Suppressor macrophage treated with lipopolysaccharide for 4 hours (primary cell): ENCODE measurements around the gene AQP4.

ENCODE experiments used
- DNase-seq: peaks from one replicate; pipeline ENCODE4 v3.0.0-alpha.2; 2020

The AQP4 gene

GRCh38 chr18:26839609-26840008 lies 25.9 kb downstream of the AQP4 start:
- DNase-seq, result no peak

DNA sequence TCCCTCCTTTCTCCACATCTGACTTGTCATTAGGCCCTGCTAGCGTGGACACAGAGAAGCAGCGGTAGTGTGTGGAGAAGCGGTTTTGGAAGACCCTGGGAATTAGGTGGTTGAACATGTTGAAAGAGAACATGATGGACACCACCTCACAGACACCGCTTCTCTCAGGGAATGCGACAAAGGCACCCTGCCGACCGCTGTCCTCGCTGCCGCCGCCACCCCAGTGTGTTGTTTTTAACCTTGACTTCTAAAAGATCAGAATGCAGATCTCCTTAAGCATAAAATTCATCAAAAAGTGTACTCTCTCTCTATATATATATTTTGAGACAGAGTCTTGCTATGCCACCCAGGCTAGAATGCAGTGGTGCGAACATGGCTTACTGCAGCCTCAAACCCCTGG lies 33.2 kb downstream of the AQP4 start:
- no peak for DNase-seq

GRCh38 chr18:26827581-26827980 lies 37.9 kb downstream of the AQP4 start:
- DNase-seq, result no peak

- DNase-seq, result no peak
These were observed 38.8 kb downstream of the AQP4 start for GRCh38 chr18:26826656-26827235.

GRCh38 chr18:26821181-26821580 lies 44.3 kb downstream of the AQP4 start:
- no peak for DNase-seq

DNA sequence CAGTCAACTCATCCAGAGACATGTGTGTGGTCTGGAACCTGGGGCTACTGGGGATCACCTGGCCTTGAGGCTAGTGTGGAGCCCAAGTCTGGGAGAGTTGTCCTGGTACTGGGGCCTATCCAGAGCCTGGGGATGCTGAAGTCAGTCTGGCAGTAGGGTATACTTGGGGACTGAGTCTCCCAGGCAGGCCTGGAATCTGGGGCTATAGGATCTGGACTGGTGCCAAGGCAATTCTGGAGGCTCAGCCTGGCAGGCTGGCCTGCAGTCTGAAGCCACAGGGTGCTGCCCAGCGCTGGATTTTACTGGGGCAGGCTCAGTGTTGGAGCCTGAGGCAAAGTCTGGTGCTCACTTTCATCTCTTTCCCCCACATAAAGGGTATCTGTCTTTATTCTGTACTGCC lies 46.5 kb downstream of the AQP4 start:
- no peak for DNase-seq

DNA sequence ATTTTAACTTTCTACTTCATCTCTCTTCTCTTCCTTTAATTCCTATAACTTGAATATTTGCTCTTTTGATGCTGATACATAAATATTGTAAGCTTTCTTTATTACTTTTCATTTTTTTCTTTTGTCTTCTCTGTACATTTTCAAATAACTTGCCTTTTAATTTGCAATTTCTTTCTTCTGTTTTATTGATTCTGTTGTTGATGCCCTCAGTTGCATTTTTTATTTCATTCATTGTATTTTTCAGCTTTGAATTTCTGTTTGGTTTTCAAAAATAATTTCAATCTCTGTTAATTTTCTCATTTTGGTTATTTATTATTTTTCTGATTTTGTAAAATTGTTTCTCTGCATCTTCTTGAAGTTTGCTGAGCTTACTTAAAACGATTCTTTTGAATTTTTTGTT lies 47.0 kb downstream of the AQP4 start:
- no peak for DNase-seq

GRCh38 chr18:26813043-26813442 lies 52.5 kb downstream of the AQP4 start:
- DNase-seq, result peak; percentile 22

- DNase-seq, result no peak
These were observed 53.0 kb downstream of the AQP4 start for GRCh38 chr18:26812462-26812861.

DNA sequence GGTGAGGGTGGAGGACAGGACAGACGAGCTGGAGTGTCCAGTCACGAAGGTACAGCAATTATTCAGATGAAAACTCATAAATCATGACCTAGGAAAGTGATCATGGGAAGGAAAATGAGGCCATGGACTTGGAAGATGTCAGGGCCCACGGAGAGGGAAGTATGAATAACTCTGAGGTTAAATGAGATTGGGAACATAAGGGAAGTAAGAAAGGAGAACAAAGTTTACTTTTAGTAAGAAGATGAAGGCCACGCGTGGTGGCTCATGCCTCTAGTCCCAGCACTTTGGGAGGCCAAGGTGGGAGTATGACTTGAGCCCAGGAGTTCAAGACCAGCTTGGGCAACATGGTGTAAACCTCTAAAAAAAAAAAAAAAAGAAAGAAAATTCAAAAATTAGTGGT lies 56.2 kb downstream of the AQP4 start:
- DNase-seq, result peak; percentile 60

- DNase-seq, result no peak
These were observed 59.3 kb downstream of the AQP4 start for GRCh38 chr18:26806224-26806623.

GRCh38 chr18:26804519-26804918 lies 61.0 kb downstream of the AQP4 start:
- DNase-seq, result no peak

GRCh38 chr18:26803643-26804042 lies 61.9 kb downstream of the AQP4 start:
- no peak for DNase-seq

GRCh38 chr18:26802330-26803200 lies 62.9 kb downstream of the AQP4 start:
- DNase-seq, result no peak
